HL-60 (cell line): ENCODE data around the gene EFCAB6.

ENCODE experiments used
- GABPA ChIP-seq: IDR thresholded peaks from 2 replicates; pipeline ENCODE4 v1.6.1; 2012; ENCODE audit warnings: low read depth
- POLR2AphosphoS5 ChIP-seq: IDR thresholded peaks from 2 replicates; pipeline ENCODE4 v1.6.1; 2012; ENCODE audit warnings: low read depth
- SPI1 ChIP-seq: IDR thresholded peaks from 2 replicates; pipeline ENCODE4 v1.6.1; 2012; ENCODE audit warnings: low read depth, mild to moderate bottlenecking, borderline replicate concordance
- TF ChIP-seq, protein P1 (sequence below): IDR thresholded peaks from one replicate; pipeline ENCODE4 v1.5.1; 2011; ENCODE audit warnings: low read length, control low read depth, inconsistent platforms; ENCODE audit not compliant: insufficient read depth
- TF ChIP-seq, protein P2 (sequence below): IDR thresholded peaks from 2 replicates; pipeline ENCODE4 v1.6.1; 2012; ENCODE audit warnings: low read depth; ENCODE audit not compliant: insufficient replicate concordance

DNA sequence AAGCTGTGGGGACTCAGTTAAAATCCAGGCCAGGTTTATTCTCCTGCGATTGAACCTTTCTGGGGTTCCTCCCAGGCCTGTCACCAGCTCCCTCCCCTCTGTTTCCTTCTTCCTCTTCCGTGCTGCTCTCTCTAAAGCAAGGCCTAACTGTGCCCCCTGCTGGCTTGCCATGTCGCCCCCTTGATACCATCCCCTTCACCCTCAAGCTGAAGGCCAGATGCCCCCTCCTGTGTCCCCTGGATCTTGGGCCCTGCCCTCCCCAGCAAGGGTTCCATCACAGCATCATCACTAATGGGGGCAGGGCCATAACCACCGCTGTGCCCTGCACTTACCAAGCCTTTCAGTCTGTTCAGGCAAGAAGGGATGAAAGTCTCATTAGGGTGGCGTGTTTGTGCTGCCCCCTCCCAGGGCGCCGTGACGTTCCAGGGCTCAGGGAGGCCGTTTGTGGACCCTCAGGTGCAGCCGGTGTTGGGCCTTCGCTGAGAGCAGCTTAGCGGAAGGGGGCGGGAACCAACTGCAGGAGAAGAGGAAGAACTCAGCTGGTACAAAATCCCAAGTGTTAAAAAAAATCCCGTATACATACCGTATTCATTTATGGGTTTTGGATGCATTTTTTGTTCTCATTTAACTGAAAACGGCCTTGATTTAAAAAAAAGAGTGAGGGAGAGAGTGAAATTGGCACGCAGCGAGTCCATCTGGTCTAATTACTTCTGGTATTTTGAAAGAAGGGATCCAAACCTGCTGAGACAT, 330.4 kb downstream of the EFCAB6 start:
- TF ChIP-seq, protein P1, sequence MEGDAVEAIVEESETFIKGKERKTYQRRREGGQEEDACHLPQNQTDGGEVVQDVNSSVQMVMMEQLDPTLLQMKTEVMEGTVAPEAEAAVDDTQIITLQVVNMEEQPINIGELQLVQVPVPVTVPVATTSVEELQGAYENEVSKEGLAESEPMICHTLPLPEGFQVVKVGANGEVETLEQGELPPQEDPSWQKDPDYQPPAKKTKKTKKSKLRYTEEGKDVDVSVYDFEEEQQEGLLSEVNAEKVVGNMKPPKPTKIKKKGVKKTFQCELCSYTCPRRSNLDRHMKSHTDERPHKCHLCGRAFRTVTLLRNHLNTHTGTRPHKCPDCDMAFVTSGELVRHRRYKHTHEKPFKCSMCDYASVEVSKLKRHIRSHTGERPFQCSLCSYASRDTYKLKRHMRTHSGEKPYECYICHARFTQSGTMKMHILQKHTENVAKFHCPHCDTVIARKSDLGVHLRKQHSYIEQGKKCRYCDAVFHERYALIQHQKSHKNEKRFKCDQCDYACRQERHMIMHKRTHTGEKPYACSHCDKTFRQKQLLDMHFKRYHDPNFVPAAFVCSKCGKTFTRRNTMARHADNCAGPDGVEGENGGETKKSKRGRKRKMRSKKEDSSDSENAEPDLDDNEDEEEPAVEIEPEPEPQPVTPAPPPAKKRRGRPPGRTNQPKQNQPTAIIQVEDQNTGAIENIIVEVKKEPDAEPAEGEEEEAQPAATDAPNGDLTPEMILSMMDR: peak; percentile 1
- TF ChIP-seq POLR2AphosphoS5: no peak
- TF ChIP-seq, protein P2, sequence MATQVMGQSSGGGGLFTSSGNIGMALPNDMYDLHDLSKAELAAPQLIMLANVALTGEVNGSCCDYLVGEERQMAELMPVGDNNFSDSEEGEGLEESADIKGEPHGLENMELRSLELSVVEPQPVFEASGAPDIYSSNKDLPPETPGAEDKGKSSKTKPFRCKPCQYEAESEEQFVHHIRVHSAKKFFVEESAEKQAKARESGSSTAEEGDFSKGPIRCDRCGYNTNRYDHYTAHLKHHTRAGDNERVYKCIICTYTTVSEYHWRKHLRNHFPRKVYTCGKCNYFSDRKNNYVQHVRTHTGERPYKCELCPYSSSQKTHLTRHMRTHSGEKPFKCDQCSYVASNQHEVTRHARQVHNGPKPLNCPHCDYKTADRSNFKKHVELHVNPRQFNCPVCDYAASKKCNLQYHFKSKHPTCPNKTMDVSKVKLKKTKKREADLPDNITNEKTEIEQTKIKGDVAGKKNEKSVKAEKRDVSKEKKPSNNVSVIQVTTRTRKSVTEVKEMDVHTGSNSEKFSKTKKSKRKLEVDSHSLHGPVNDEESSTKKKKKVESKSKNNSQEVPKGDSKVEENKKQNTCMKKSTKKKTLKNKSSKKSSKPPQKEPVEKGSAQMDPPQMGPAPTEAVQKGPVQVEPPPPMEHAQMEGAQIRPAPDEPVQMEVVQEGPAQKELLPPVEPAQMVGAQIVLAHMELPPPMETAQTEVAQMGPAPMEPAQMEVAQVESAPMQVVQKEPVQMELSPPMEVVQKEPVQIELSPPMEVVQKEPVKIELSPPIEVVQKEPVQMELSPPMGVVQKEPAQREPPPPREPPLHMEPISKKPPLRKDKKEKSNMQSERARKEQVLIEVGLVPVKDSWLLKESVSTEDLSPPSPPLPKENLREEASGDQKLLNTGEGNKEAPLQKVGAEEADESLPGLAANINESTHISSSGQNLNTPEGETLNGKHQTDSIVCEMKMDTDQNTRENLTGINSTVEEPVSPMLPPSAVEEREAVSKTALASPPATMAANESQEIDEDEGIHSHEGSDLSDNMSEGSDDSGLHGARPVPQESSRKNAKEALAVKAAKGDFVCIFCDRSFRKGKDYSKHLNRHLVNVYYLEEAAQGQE: no peak
- no peak for TF ChIP-seq GABPA
- TF ChIP-seq SPI1: peak; percentile 53
